HG03520 (cell line): ENCODE results near the gene NSUN4.

ENCODE experiments used
- ATAC-seq: cut with Tn5 transposase; IDR thresholded peaks from one replicate; pipeline ENCODE4 v1.9.1; 2021; ENCODE audit warnings: mild to moderate bottlenecking, moderate library complexity; ENCODE audit not compliant: unreplicated experiment

The NSUN4 gene

GRCh38 chr1:46404482-46405196 is 64.0 kb downstream of the NSUN4 start:
- no peak for ATAC-seq

GRCh38 chr1:46405197-46405555 is 64.6 kb downstream of the NSUN4 start:
- no peak for ATAC-seq

- ATAC-seq: no peak
These were observed 65.1 kb downstream of the NSUN4 start for GRCh38 chr1:46405724-46406123.

- ATAC-seq: no peak
These were observed 66.4 kb downstream of the NSUN4 start for GRCh38 chr1:46406881-46407608.

- ATAC-seq: no peak
These were observed 67.0 kb downstream of the NSUN4 start for GRCh38 chr1:46407636-46408035.

- no peak for ATAC-seq
These were observed 67.9 kb downstream of the NSUN4 start for GRCh38 chr1:46408356-46409062.

- no peak for ATAC-seq
These were observed 68.4 kb downstream of the NSUN4 start for GRCh38 chr1:46409063-46409372.

GRCh38 chr1:46410156-46411009 is 69.8 kb downstream of the NSUN4 start:
- ATAC-seq: no peak

- ATAC-seq: no peak
These were observed 70.4 kb downstream of the NSUN4 start for GRCh38 chr1:46411010-46411405.
